Heart left ventricle (tissue), 16 donors: Measurements from ENCODE around the gene OR1I1. TPM values are rescaled to one million over a fixed set of nuclear protein-coding genes. Genes with fewer than 3 reads are reported as not detected.

Source experiments
- ATAC-seq, 4 donors: fragments of 200-7000 bp; cut with Tn5 transposase; one replicate each; pipeline ENCODE4 v1.9.1; 2020 to 2022; ENCODE audit warnings: moderate library complexity in 4 of 4, mild to moderate bottlenecking in 3 of 4, moderate number of reproducible peaks in 1 of 4
- DNase-seq, 5 donors: peaks; one replicate each; pipeline ENCODE4 v3.0.0-alpha.2; 2020
- H3K27ac ChIP-seq, 12 donors: fragments of 200-600 bp; sonication (generic) in 4 of 12; one replicate each; pipeline versions ENCODE4 v1.5.0 to v1.8.0; 2016 to 2022; ENCODE audit warnings: mild to moderate bottlenecking in 2 of 12
- H3K27me3 ChIP-seq, 9 donors: fragments of 200-600 bp; sonication (generic) in 2 of 9; one replicate each; pipeline versions ENCODE4 v1.5.1 to v1.8.0; 2016 to 2022; ENCODE audit warnings: mild to moderate bottlenecking in 3 of 9
- H3K36me3 ChIP-seq, 9 donors: fragments of 200-600 bp; sonication (generic) in 2 of 9; one replicate each; pipeline versions ENCODE4 v1.5.0 to v1.8.0; 2018 to 2022; ENCODE audit warnings: mild to moderate bottlenecking in 2 of 9
- H3K4me1 ChIP-seq, 12 donors: fragments of 200-600 bp; sonication (generic) in 4 of 12; one replicate each; pipeline versions ENCODE4 v1.5.0 to v1.8.0; 2016 to 2022; ENCODE audit warnings: mild to moderate bottlenecking in 3 of 12
- H3K4me3 ChIP-seq, 12 donors: fragments of 200-600 bp; sonication (generic) in 4 of 12; one replicate each; pipeline versions ENCODE4 v1.5.0 to v1.8.0; 2017 to 2022; ENCODE audit warnings: mild to moderate bottlenecking in 9 of 12, moderate library complexity in 4 of 12
- H3K9me3 ChIP-seq, 12 donors: fragments of 200-600 bp; sonication (generic) in 4 of 12; one replicate each; pipeline versions ENCODE4 v1.5.0 to v1.8.0; 2016 to 2022; ENCODE audit warnings: mild to moderate bottlenecking in 1 of 12
- CTCF ChIP-seq, 12 donors: fragments of 200-600 bp; sonication (generic) in 4 of 12; IDR thresholded peaks; one replicate each; pipeline versions ENCODE4 v1.5.0 to v1.8.0; 2018 to 2022; ENCODE audit warnings: antibody characterized with exemption in 12 of 12, mild to moderate bottlenecking in 5 of 12
- POLR2A ChIP-seq, 2 donors: fragments of 450-650 bp; IDR thresholded peaks; one replicate each; pipeline ENCODE4 v1.6.1; 2017; ENCODE audit warnings: antibody characterized with exemption in 2 of 2, mild to moderate bottlenecking in 2 of 2, moderate library complexity in 2 of 2
- WGBS, 4 donors: extraction: QIAGEN DNeasy Blood & Tissue Kit in 2 of 4; methylation state at CpG; one replicate each; pipeline versions ENCODE4 v1.1.5 to v1.1.7; 2013 to 2018; 5-methylcytosine and 5-hydroxymethylcytosine counted together
- intact Hi-C, 10 donors: fragments of 100-400 bp; cut with DNase I; formaldehyde crosslinking; loops; one replicate each; pipeline versions ENCODE4 v1.11.1 to v1.14.2; 2022
- polyA plus RNA-seq, 2 donors: library from polyadenylated mRNA; stranded (reverse); fragments of 200-250 nt; gene quantifications; one replicate each; pipeline ENCODE4 v1.2.3, GENCODE V29; 2013
- total RNA-seq, 9 donors: library from RNA; depleted of rRNA in 2 of 9; stranded (reverse); fragments of >200 nt in 2 of 9; fragmentation: NEBNext Ultra II Directional in 3 of 9; extraction: Animal tissue kit (Norgen Biotek cat#: 25700) in 3 of 9; gene quantifications; one replicate each; pipeline versions ENCODE4 v1.1.0 to v1.2.4, GENCODE V29; 2016 to 2023
- donor health status: ischemic (EF 13 %, LVEDD 7.1; RV severe dilation, severe dysfunction).
- donor health status: healthy with polysubstance abuse.
- donor health status: DM: no; HTN: yes; CAD: no.
- donor health status: DM: no; HTN: no; CAD: no.
- donor health status: ischemic (EF 25% LVEDD 6.9; RV normal size, moderate dysfunction).
- donor health status: ischemic (EF 25% LVEDD 5.7; RV mildly dilated, moderate dysfunction).
- donor health status: healthy.
- donor health status: DM: yes; HTN: yes; CAD: no.
- donor health status: ischemic (EF 35%, LVEDD 5.7; RV mildly dilated, moderate dysfunction).
- donor health status: nonischemic (EF 11% LVEDD 7.7; RV severe dilation, severe dysfunction).
- donor health status: DM: yes; HTN: yes; CAD: no.
- donor health status: PGD.
- donor health status: ischemic (EF 29% LVEDD 5.4; RV normal size, mild dysfunction).
- donor health status: nonischemic (EF 23%, LVEDD 6.1; RV moderate dilation, normal function).

Gene OR1I1
- total and polyA plus RNA-seq, 11 donors, result not detected

- Histone ChIP-seq H3K27me3 (no peaks in the 10 kb centered on the region), H3K4me1 (peaks cover 6 to 34% (median 19%) of the 10 kb centered on the region in 12 donors), H3K36me3 (peaks cover 0 to 99% (median 91%) of the 10 kb centered on the region in 9 donors), H3K9me3 (no peaks in the 10 kb centered on the region), H3K4me3 (no peak overlapping the region), H3K27ac (no peak overlapping the region)
- ATAC-seq (no peak), DNase-seq (no peak)
- intact Hi-C loops, result loop anchor here in 1 of 10 donors (10.0 kb wide), 1 partner anchor 137 kb away; no protein-coding TSS in a partner anchor
- WGBS, 4 donors, result 94 to 100% (median 99%) methylated on average over 2 of the region's 2 CpGs
- no peak for TF ChIP-seq POLR2A (IDR thresholded peaks at IDR 0.05)
- TF ChIP-seq CTCF (IDR thresholded peaks at IDR 0.05), result no peak
Measured at GRCh38 chr19:15118248-15118647, 36.2 kb downstream of the OR1I1 start.

- ATAC-seq (no peak), DNase-seq (no peak)
- intact Hi-C loops, result loop anchor here in 1 of 10 donors (10.0 kb wide), 1 partner anchor 136 kb away; no protein-coding TSS in a partner anchor
- no peaks in the 10 kb centered on the region for H3K27me3 ChIP-seq
- WGBS, 4 donors, result 94 to 99% (median 97%) methylated on average over 16 to 20 of the region's 20 CpGs
- no peak overlapping the region for H3K4me3 ChIP-seq
- no peaks in the 10 kb centered on the region for H3K9me3 ChIP-seq
- peaks cover 6 to 38% (median 24%) of the 10 kb centered on the region in 12 donors for H3K4me1 ChIP-seq
- TF ChIP-seq POLR2A (IDR thresholded peaks at IDR 0.05) (no peak), CTCF (IDR thresholded peaks at IDR 0.05) (no peak)
- H3K36me3 ChIP-seq, result peaks cover 0 to 94% (median 84%) of the 10 kb centered on the region in 9 donors
- H3K27ac ChIP-seq, result no peak overlapping the region
Measured at GRCh38 chr19:15118789-15119494, 36.9 kb downstream of the OR1I1 start.

GRCh38 chr19:15120135-15121026, 38.4 kb downstream of the OR1I1 start:
- Histone ChIP-seq H3K4me1 (peaks cover 3 to 33% (median 20%) of the 10 kb centered on the region in 12 donors), H3K4me3 (no peak overlapping the region), H3K27ac (peak overlapping the region in 1 of 12 donors; percentile 3), H3K27me3 (no peaks in the 10 kb centered on the region), H3K9me3 (no peaks in the 10 kb centered on the region), H3K36me3 (peaks cover 0 to 80% (median 73%) of the 10 kb centered on the region in 9 donors)
- 90 to 94% (median 92%) methylated on average over 14 of the region's 14 CpGs for WGBS, 4 donors
- no peak for TF ChIP-seq CTCF (IDR thresholded peaks at IDR 0.05)
- TF ChIP-seq POLR2A (IDR thresholded peaks at IDR 0.05), result no peak
- ATAC-seq, result no peak
- intact Hi-C loops, result no loop called here
- DNase-seq, result no peak
